CD4-positive, alpha-beta T cell (primary cell): Measurements from ENCODE around the gene CFAP97D1. TPM values are rescaled to one million over a fixed set of nuclear protein-coding genes. Genes with fewer than 3 reads are reported as not detected.

Experiments used
- ATAC-seq: fragments of 200-7000 bp; cut with Tn5 transposase; one replicate; pipeline ENCODE4 v1.10.0; 2022; ENCODE audit warnings: mild to moderate bottlenecking; ENCODE audit not compliant: poor library complexity
- CTCF ChIA-PET: fragments of 350-600 bp; sonication (Branson Sonifier 250); formaldehyde crosslinking; loops from one replicate; lab custom pipeline; 2021; ENCODE audit warnings: antibody characterized with exemption, inconsistent platforms; lab: Charles Lee
- POLR2A ChIA-PET: fragments of 350-600 bp; sonication (Branson Sonifier 250); formaldehyde crosslinking; loops from one replicate; lab custom pipeline; 2021; ENCODE audit warnings: antibody characterized with exemption, inconsistent platforms; lab: Charles Lee
- DNase-seq, 14 experiments: peaks; one replicate each; pipeline ENCODE4 v3.0.0-alpha.2; 2013 to 2020; ENCODE audit warnings: mixed read lengths in 2 of 14
- H3K27ac ChIP-seq, 2 donors: one replicate each; pipeline versions ENCODE4 v1.5.1 to v1.7.0; 2013; ENCODE audit warnings: low read length in 2 of 2, low read depth in 1 of 2, mild to moderate bottlenecking in 1 of 2
- H3K27me3 ChIP-seq, 2 experiments: 1 replicate in 1 of 2; 2 replicates in 1 of 2; pipeline versions ENCODE4 v1.6.1 to v1.7.0; 2013; ENCODE audit warnings: low read length in 2 of 2, control low read depth in 1 of 2, mild to moderate bottlenecking in 1 of 2, moderate library complexity in 1 of 2; ENCODE audit not compliant: insufficient read depth in 2 of 2, control insufficient read depth in 1 of 2
- H3K36me3 ChIP-seq: one replicate; pipeline ENCODE4 v1.6.1; 2013; ENCODE audit warnings: low read length, control low read depth; ENCODE audit not compliant: insufficient read depth
- H3K4me1 ChIP-seq: one replicate; pipeline ENCODE4 v1.6.1; 2013; ENCODE audit warnings: low read length, control low read depth; ENCODE audit not compliant: insufficient read depth
- H3K4me3 ChIP-seq: one replicate; pipeline ENCODE4 v1.5.1; 2013; ENCODE audit warnings: mild to moderate bottlenecking, low read length, moderate library complexity
- H3K9me3 ChIP-seq, 2 experiments: 1 replicate in 1 of 2; 2 replicates in 1 of 2; pipeline versions ENCODE4 v1.6.1 to v1.7.0; 2013; ENCODE audit warnings: low read length in 2 of 2, mild to moderate bottlenecking in 2 of 2, control low read depth in 1 of 2, moderate library complexity in 1 of 2; ENCODE audit not compliant: control insufficient read depth in 1 of 2, insufficient read depth in 1 of 2
- H3K27ac Mint-ChIP-seq: one replicate; pipeline ENCODE4 v1.8.0; 2020; ENCODE audit warnings: mixed read lengths
- H3K27me3 Mint-ChIP-seq: one replicate; pipeline ENCODE4 v1.8.0; 2021; ENCODE audit warnings: mixed read lengths
- H3K36me3 Mint-ChIP-seq: one replicate; pipeline ENCODE4 v1.8.0; 2021; ENCODE audit warnings: low read depth, mixed read lengths
- H3K4me1 Mint-ChIP-seq: one replicate; pipeline ENCODE4 v1.8.0; 2021; ENCODE audit warnings: low read depth, mixed read lengths
- H3K4me3 Mint-ChIP-seq: one replicate; pipeline ENCODE4 v1.8.0; 2020; ENCODE audit warnings: mild to moderate bottlenecking, mixed read lengths
- H3K9me3 Mint-ChIP-seq: one replicate; pipeline ENCODE4 v1.8.0; 2020; ENCODE audit warnings: mixed read lengths
- CTCF ChIP-seq: fragments of 200-600 bp; IDR thresholded peaks from one replicate; pipeline ENCODE4 v1.8.0; 2022; ENCODE audit warnings: antibody characterized with exemption, mild to moderate bottlenecking
- intact Hi-C, 2 experiments: fragments of 100-400 bp; cut with DNase I in 1 of 2; cut with micrococcal nuclease in 1 of 2; formaldehyde crosslinking; loops; one replicate each; pipeline versions ENCODE4 v1.15.1 to v1.9.0; 2023 to 2025; cut with DNase I, micrococcal nuclease
- total RNA-seq, 174 experiments: library from RNA in 2 of 174; stranded (reverse) in 2 of 174; gene quantifications; one replicate each; pipeline ENCODE4 v1.2.3 and lab custom pipeline; 2021 to 2026

The CFAP97D1 gene
- total RNA-seq, 2 experiments from 2014 or later = not detected

- Histone ChIP-seq H3K36me3 (no peaks in the 10 kb centered on the region), H3K4me3 (no peak overlapping the region), H3K4me1 (peaks cover 17% of the 10 kb centered on the region), H3K9me3 (no peaks in the 10 kb centered on the region), H3K27me3 (peaks cover 15 to 18% of the 10 kb centered on the region in 2 experiments), H3K27ac (no peak overlapping the region)
- peaks cover 44% of the 10 kb centered on the region for H3K27me3 Mint-ChIP-seq
- no peak for DNase-seq
- ATAC-seq = no peak
- POLR2A ChIA-PET = no interaction called here
- peaks cover 12% of the 10 kb centered on the region for H3K4me1 Mint-ChIP-seq
- no peaks in the 10 kb centered on the region for H3K9me3 Mint-ChIP-seq
- intact Hi-C loops = no loop called here
- no peak for TF ChIP-seq CTCF
- no peaks in the 10 kb centered on the region for H3K36me3 Mint-ChIP-seq
- no peak overlapping the region for H3K27ac Mint-ChIP-seq
- peak overlapping the region; percentile 81 for H3K4me3 Mint-ChIP-seq
- CTCF ChIA-PET = interaction anchor here (0.7 kb wide), 1 partner anchor 15 kb away, joined by 3 read pairs; no protein-coding TSS in a partner anchor
Measured at GRCh38 chr17:43831633-43832032, 51.4 kb downstream of the CFAP97D1 start.

GRCh38 chr17:43832168-43832975 lies 52.1 kb downstream of the CFAP97D1 start:
- ChIA-PET CTCF (interaction anchor here (0.7 kb wide), 1 partner anchor 14 kb away, joined by 3 read pairs; no protein-coding TSS in a partner anchor), POLR2A (no interaction called here)
- TF ChIP-seq CTCF = no peak
- no peaks in the 10 kb centered on the region for H3K36me3 Mint-ChIP-seq
- peaks cover 17% of the 10 kb centered on the region for H3K4me1 ChIP-seq
- no peak overlapping the region for H3K27ac ChIP-seq
- H3K36me3 ChIP-seq = no peaks in the 10 kb centered on the region
- intact Hi-C loops = no loop called here
- peak in 6 of 14 experiments; percentile 1 to 37 (median 28) for DNase-seq
- peak overlapping the region; percentile 16 for H3K4me3 ChIP-seq
- H3K27me3 ChIP-seq = peaks cover 15 to 18% of the 10 kb centered on the region in 2 experiments
- H3K4me3 Mint-ChIP-seq = peak overlapping the region; percentile 77
- peaks cover 12% of the 10 kb centered on the region for H3K4me1 Mint-ChIP-seq
- H3K9me3 ChIP-seq = no peaks in the 10 kb centered on the region
- H3K27ac Mint-ChIP-seq = no peak overlapping the region
- H3K9me3 Mint-ChIP-seq = no peaks in the 10 kb centered on the region
- peaks cover 49% of the 10 kb centered on the region for H3K27me3 Mint-ChIP-seq
- peak; percentile 7 for ATAC-seq

GRCh38 chr17:43832976-43833829 lies 53.0 kb downstream of the CFAP97D1 start, which contains the start of gene MPP3:
MPP3 (minus strand) TSS chr17:43833146; CDS start chr17:43831906, 1,240 bp downstream.
- Histone ChIP-seq H3K36me3 (no peaks in the 10 kb centered on the region), H3K4me1 (peaks cover 17% of the 10 kb centered on the region), H3K27ac (no peak within 1 kb of the TSS), H3K4me3 (peak within 1 kb of the TSS; percentile 59), H3K27me3 (peaks cover 15 to 18% of the 10 kb centered on the region in 2 experiments), H3K9me3 (no peaks in the 10 kb centered on the region)
- Mint-ChIP-seq H3K4me3 (peak within 1 kb of the TSS; percentile 91), H3K9me3 (no peaks in the 10 kb centered on the region), H3K27ac (no peak within 1 kb of the TSS), H3K27me3 (peaks cover 55% of the 10 kb centered on the region), H3K4me1 (peaks cover 12% of the 10 kb centered on the region), H3K36me3 (no peaks in the 10 kb centered on the region)
- ChIA-PET CTCF (no interaction called here), POLR2A (no interaction called here)
- peak; percentile 5 to 81 (median 51) for DNase-seq
- intact Hi-C loops = no loop called here
- no peak for TF ChIP-seq CTCF
- ATAC-seq = peak; percentile 95
